22Rv1 (cell line): ENCODE results near the gene RAI2.

Experiments used
- ZFX ChIP-seq: fragments of 450-650 bp; IDR thresholded peaks from 2 replicates; pipeline ENCODE4 v1.6.1; 2017; ENCODE audit warnings: antibody characterized with exemption, borderline replicate concordance
- TF ChIP-seq, protein P1 (sequence below): fragments of 450-650 bp; IDR thresholded peaks from 2 replicates; pipeline ENCODE4 v1.5.1; 2017; ENCODE audit warnings: mild to moderate bottlenecking

DNA sequence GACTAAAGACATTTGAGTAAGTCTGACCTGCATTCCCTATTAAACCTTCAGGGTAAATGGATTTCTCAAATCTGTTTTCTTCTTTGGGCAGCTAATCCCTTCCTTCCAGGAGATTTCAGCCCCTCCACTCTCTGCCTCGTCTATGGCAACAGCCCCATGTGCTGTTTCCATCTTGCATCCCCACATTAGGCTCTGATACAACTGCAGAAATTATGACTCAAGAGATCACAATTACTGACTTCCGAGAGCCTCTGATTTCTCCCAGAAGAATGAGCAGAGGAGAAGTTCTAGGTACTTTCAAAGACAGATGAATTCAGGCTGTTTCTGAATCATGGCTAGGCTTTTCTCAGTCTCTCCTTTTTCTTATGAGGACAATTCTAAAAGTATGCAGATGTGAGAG is 38.7 kb downstream of the RAI2 start:
- TF ChIP-seq ZFX: no peak
- TF ChIP-seq, protein P1, sequence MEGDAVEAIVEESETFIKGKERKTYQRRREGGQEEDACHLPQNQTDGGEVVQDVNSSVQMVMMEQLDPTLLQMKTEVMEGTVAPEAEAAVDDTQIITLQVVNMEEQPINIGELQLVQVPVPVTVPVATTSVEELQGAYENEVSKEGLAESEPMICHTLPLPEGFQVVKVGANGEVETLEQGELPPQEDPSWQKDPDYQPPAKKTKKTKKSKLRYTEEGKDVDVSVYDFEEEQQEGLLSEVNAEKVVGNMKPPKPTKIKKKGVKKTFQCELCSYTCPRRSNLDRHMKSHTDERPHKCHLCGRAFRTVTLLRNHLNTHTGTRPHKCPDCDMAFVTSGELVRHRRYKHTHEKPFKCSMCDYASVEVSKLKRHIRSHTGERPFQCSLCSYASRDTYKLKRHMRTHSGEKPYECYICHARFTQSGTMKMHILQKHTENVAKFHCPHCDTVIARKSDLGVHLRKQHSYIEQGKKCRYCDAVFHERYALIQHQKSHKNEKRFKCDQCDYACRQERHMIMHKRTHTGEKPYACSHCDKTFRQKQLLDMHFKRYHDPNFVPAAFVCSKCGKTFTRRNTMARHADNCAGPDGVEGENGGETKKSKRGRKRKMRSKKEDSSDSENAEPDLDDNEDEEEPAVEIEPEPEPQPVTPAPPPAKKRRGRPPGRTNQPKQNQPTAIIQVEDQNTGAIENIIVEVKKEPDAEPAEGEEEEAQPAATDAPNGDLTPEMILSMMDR: no peak
